Measurements from ENCODE around the gene UNC5A.

The UNC5A gene

DNA sequence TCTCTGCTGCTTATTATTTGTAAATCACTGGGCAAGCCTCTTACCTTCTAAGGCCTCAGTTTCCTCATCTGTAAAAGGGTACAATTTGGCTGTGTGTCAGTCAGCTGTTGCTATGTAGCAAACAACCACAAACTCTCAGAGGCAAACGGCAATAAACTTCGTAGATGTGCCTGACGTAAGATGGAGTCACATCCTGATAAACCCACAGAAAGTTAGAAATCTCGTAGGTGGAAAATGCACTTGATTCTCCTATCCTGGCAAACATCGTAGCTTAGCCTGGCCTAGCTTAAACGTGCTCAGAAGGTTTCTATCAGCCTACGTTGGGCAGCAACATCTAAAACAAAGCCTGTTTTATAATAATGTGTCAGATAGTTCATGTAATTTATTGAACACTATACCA, 35.0 kb upstream of the UNC5A start:
- DNase-seq (ENCODE audit: low read depth, low spot score) = no peak
- in situ Hi-C loops (cut with HindIII; ENCODE audit: low sequenced_read_pairs) = no loop called here
- TF ChIP-seq, protein P1, sequence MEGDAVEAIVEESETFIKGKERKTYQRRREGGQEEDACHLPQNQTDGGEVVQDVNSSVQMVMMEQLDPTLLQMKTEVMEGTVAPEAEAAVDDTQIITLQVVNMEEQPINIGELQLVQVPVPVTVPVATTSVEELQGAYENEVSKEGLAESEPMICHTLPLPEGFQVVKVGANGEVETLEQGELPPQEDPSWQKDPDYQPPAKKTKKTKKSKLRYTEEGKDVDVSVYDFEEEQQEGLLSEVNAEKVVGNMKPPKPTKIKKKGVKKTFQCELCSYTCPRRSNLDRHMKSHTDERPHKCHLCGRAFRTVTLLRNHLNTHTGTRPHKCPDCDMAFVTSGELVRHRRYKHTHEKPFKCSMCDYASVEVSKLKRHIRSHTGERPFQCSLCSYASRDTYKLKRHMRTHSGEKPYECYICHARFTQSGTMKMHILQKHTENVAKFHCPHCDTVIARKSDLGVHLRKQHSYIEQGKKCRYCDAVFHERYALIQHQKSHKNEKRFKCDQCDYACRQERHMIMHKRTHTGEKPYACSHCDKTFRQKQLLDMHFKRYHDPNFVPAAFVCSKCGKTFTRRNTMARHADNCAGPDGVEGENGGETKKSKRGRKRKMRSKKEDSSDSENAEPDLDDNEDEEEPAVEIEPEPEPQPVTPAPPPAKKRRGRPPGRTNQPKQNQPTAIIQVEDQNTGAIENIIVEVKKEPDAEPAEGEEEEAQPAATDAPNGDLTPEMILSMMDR (IDR thresholded peaks at IDR 0.05; ENCODE audit: low read depth, low read length) = no peak

DNA sequence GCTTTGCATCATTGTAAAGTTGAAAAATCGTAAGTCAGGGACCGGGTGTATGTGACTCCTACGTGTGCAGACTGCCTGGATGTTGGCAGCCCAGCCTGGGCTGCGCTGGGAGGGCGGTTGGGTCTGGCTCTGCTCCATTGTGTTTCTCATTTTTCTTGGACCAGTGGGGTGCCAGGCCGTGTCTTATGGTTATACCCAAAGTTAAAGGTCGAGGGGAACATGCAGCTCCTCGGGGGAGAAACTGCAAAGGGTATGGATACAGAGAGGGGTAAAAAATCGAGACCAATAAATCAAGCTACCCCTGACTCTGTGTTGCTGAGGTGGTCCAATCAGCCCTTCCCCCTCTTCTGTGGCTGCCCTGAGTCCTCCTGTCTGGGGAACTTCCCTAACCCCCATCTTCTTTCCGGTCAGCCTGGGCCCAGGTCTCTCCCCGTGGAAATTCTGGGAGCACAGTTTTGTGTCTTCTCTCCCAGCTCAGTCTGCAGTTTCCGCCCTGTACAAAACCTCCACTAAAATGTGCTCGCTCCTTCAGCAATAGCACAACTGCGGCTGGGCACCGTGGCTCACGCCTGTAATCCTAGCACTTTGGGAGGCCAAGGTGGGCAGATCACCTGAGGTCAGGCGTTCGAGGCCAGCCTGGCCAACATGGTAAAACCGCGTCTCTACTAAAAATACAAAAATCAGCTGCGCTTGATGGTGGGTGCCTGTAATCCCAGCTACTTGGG, 34.1 kb upstream of the UNC5A start:
- in situ Hi-C loops (cut with HindIII; ENCODE audit: low sequenced_read_pairs) = no loop called here
- TF ChIP-seq, protein P1 (IDR thresholded peaks at IDR 0.05; ENCODE audit: low read depth, low read length) = no peak
- H3K4me3 ChIP-seq (ENCODE audit: low read depth, low read length) = no peak overlapping the region
- DNase-seq (ENCODE audit: low read depth, low spot score) = no peak

More for the DNA sequence above, 35.0 kb upstream of the UNC5A start:
- H3K4me3 ChIP-seq (ENCODE audit: low read depth, low read length) = no peak overlapping the region

DNA sequence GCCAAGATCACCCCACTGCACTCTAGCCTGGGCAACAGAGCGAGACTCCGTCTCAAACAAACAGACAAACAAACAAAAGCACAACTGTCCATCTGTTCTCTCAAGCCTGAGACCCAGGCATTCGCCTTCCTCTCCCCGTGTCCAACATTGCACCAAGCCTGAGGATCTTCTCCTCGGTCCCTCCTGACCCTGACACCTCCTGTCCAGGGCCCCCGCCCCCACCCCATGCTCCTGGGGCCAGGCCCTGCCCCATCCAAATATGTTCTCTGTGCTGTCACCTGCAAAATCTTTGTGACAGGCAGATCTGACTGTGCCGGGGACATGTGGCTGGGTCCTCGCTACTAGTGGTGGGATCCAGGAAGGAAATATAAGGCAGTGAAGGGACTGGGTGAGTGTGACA, 33.4 kb upstream of the UNC5A start:
- H3K4me3 ChIP-seq (ENCODE audit: low read depth, low read length) = no peak overlapping the region
- TF ChIP-seq, protein P1 (IDR thresholded peaks at IDR 0.05; ENCODE audit: low read depth, low read length) = no peak
- DNase-seq (ENCODE audit: low read depth, low spot score) = no peak
- in situ Hi-C loops (cut with HindIII; ENCODE audit: low sequenced_read_pairs) = no loop called here

DNA sequence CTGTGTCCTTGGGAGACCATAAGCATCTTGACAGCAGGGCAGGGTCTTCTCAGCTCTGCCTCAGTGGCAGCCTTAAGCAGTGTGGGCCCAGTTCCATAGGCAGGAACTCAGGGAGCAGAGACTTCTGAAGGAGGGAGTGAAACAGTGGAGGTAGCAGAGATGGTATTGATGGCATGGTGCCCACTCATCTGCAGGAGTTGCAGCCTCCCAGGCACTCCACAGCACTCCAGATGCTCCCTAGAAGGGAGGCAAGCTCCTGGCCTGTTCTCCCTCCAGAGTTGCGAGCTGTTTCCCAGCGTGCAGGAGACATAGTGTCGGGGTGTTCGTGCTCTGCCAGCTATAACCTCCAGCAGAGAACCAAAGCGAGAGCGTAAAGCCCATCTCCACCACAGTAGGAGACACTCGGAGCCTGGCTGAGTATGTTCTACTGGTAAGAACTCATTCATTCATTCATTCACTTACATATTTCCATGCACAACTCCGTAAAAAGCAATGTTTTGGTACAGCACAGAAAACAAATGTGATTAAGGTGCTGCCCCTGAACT, 31.4 kb upstream of the UNC5A start:
- TF ChIP-seq, protein P1 (IDR thresholded peaks at IDR 0.05; ENCODE audit: low read depth, low read length) = no peak
- no peak for DNase-seq (ENCODE audit: low read depth, low spot score)
- no peak overlapping the region for H3K4me3 ChIP-seq (ENCODE audit: low read depth, low read length)
- in situ Hi-C loops (cut with HindIII; ENCODE audit: low sequenced_read_pairs) = no loop called here

DNA sequence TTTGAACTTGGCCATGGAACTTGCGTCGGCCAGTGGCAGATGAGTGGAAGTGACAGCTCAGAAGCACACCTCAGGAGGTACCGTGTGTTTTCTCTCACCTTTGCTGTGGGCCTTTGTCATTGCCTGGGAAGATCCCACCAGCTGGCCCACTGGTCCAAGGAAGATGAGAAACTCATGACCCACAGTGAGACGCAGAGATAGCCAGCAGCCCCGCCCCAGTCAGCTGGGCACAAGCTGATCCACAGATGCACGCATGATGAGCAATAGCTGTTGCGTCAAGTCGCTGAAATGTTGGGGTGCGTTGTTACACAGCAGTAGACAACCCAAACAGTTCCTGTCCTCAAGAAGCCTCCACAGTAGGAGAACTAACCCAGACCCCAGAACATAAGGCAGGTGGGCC, 30.8 kb upstream of the UNC5A start:
- TF ChIP-seq, protein P1 (IDR thresholded peaks at IDR 0.05; ENCODE audit: low read depth, low read length) = no peak
- DNase-seq (ENCODE audit: low read depth, low spot score) = no peak
- in situ Hi-C loops (cut with HindIII; ENCODE audit: low sequenced_read_pairs) = no loop called here
- H3K4me3 ChIP-seq (ENCODE audit: low read depth, low read length) = no peak overlapping the region

DNA sequence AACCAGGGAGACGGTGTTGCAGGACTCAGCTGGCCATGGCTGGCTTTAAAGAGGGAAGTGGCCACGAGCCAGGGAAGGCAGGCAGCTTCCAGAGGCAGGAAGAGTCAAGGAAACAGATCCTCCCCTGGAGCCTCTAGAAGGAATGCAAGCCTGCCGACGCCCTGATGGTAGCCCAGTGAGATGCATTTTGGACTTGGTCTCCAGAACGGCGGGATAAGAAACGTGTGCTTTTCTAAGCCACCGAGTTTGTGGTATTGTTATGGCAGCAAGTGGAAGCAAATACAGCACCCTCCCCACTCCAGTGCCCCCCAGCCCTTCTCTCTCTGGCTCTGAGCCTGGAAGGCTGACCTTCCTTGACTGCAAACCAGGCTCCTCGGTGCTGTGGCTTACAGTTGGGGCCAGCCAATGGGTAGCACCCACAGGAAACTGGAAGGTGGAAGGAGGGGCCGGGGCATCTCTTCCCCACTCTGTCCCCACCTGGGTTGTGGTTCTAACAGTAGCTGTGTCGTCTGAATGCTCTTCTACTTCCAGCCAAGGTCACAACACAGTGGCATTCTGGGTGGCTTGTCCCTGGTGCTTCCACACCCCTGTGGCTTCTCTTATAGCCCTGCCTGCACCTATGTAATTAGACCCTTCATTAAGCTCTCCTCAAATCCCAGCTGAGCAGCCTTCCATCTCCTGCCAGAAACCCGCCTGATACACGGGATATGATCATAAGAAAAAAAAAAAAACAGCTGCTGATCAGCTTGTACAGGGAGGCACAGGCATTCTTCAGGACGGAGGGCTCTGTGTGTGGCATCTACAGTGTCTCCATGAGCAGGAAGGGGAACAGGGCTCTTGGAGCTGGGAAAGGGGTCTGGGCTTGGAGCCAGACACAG, 29.9 kb upstream of the UNC5A start:
- TF ChIP-seq, protein P1 (IDR thresholded peaks at IDR 0.05; ENCODE audit: low read depth, low read length) = no peak
- no peak for DNase-seq (ENCODE audit: low read depth, low spot score)
- in situ Hi-C loops (cut with HindIII; ENCODE audit: low sequenced_read_pairs) = no loop called here

More for the DNA sequence above, 29.9 kb upstream of the UNC5A start:
- H3K4me3 ChIP-seq (ENCODE audit: low read depth, low read length) = no peak overlapping the region

All from astrocyte of the spinal cord (primary cell).